Measurements from ENCODE around the gene NPC1L1. TPM values are rescaled to one million over a fixed set of nuclear protein-coding genes. Genes with fewer than 3 reads are reported as not detected.

Gene NPC1L1
- total RNA-seq, 3 donors from 2014 or later (not counting 1 experiment from before 2014, with no cell fraction given): 0.10 to 0.16 TPM; not detected in 1

- no peak overlapping the region for H3K27ac ChIP-seq (ENCODE audit: low read length)
- intact Hi-C loops (cut with micrococcal nuclease): no loop called here
- no peak overlapping the region for H3K4me3 ChIP-seq (ENCODE audit: low read length)
- Mint-ChIP-seq H3K36me3 (no peaks in the 10 kb centered on the region), H3K9me3 (no peaks in the 10 kb centered on the region), H3K27ac (no peak overlapping the region), H3K4me3 (no peak overlapping the region), H3K27me3 (ENCODE audit: low read depth in 2 of 2) (peaks cover 5 to 6% of the 10 kb centered on the region in 2 donors), H3K4me1 (no peaks in the 10 kb centered on the region)
- WGBS (ENCODE audit: insufficient coverage): 82% methylated on average over 6 of the region's 6 CpGs
- no peak for ATAC-seq
- TF ChIP-seq CTCF (IDR thresholded peaks at IDR 0.05): no peak
- no peaks in the 10 kb centered on the region for H3K4me1 ChIP-seq (ENCODE audit: control insufficient read depth, insufficient read depth, low read length)
- H3K36me3 ChIP-seq (ENCODE audit: control insufficient read depth, insufficient read depth, low read length): no peaks in the 10 kb centered on the region
- H3K9me3 ChIP-seq (ENCODE audit: control insufficient read depth, insufficient read depth, low read length): no peaks in the 10 kb centered on the region
- no peak for DNase-seq
- H3K27me3 ChIP-seq (ENCODE audit: control insufficient read depth, insufficient read depth, low read length): no peaks in the 10 kb centered on the region
These were observed 913 bp upstream of the NPC1L1 start for GRCh38 chr7:44541876-44542610.

GRCh38 chr7:44540592-44541027 lies 520 bp downstream of the NPC1L1 start:
- H3K9me3 Mint-ChIP-seq: no peaks in the 10 kb centered on the region
- H3K4me1 Mint-ChIP-seq: no peaks in the 10 kb centered on the region
- Histone ChIP-seq H3K27me3 (ENCODE audit: control insufficient read depth, insufficient read depth, low read length) (no peaks in the 10 kb centered on the region), H3K9me3 (ENCODE audit: control insufficient read depth, insufficient read depth, low read length) (no peaks in the 10 kb centered on the region), H3K4me1 (ENCODE audit: control insufficient read depth, insufficient read depth, low read length) (no peaks in the 10 kb centered on the region), H3K27ac (ENCODE audit: low read length) (no peak overlapping the region), H3K4me3 (ENCODE audit: low read length) (no peak overlapping the region), H3K36me3 (ENCODE audit: control insufficient read depth, insufficient read depth, low read length) (no peaks in the 10 kb centered on the region)
- no peak overlapping the region for H3K4me3 Mint-ChIP-seq
- no peak for TF ChIP-seq CTCF (IDR thresholded peaks at IDR 0.05)
- no peaks in the 10 kb centered on the region for H3K36me3 Mint-ChIP-seq
- intact Hi-C loops (cut with micrococcal nuclease): no loop called here
- DNase-seq: no peak
- WGBS (ENCODE audit: insufficient coverage): 87% methylated on average over 5 of the region's 5 CpGs
- H3K27me3 Mint-ChIP-seq (ENCODE audit: low read depth in 2 of 2): no peaks in the 10 kb centered on the region
- no peak for ATAC-seq
- no peak overlapping the region for H3K27ac Mint-ChIP-seq

GRCh38 chr7:44539669-44540506 lies 1.2 kb downstream of the NPC1L1 start:
- no peak overlapping the region for H3K4me3 ChIP-seq (ENCODE audit: low read length)
- WGBS (ENCODE audit: insufficient coverage): 93% methylated on average over 27 of the region's 27 CpGs
- Mint-ChIP-seq H3K9me3 (no peaks in the 10 kb centered on the region), H3K4me3 (no peak overlapping the region), H3K36me3 (no peaks in the 10 kb centered on the region), H3K27ac (no peak overlapping the region), H3K4me1 (no peaks in the 10 kb centered on the region), H3K27me3 (ENCODE audit: low read depth in 2 of 2) (no peaks in the 10 kb centered on the region)
- H3K27ac ChIP-seq (ENCODE audit: low read length): no peak overlapping the region
- DNase-seq: no peak
- intact Hi-C loops (cut with micrococcal nuclease): no loop called here
- no peaks in the 10 kb centered on the region for H3K9me3 ChIP-seq (ENCODE audit: control insufficient read depth, insufficient read depth, low read length)
- ATAC-seq: no peak
- no peaks in the 10 kb centered on the region for H3K27me3 ChIP-seq (ENCODE audit: control insufficient read depth, insufficient read depth, low read length)
- no peak for TF ChIP-seq CTCF (IDR thresholded peaks at IDR 0.05)
- no peaks in the 10 kb centered on the region for H3K36me3 ChIP-seq (ENCODE audit: control insufficient read depth, insufficient read depth, low read length)
- no peaks in the 10 kb centered on the region for H3K4me1 ChIP-seq (ENCODE audit: control insufficient read depth, insufficient read depth, low read length)

Measured in natural killer cell (primary cell).